PFSK-1 (cell line): ENCODE measurements around the gene BBS7.

ENCODE experiments used
- FOXP2 ChIP-seq: optimal IDR thresholded peaks from 2 replicates; pipeline ENCODE3; 2011; ENCODE audit warnings: borderline replicate concordance, control low read depth, inconsistent platforms; ENCODE audit not compliant: insufficient read depth; ENCODE audit errors: extremely low read length, extremely low read depth
- POLR2AphosphoS5 ChIP-seq: IDR thresholded peaks from 2 replicates; pipeline ENCODE4 v1.6.1; 2012; ENCODE audit warnings: low read depth, mild to moderate bottlenecking, control low read depth, low read length, moderate library complexity
- SIN3A ChIP-seq: IDR thresholded peaks from 2 replicates; pipeline ENCODE4 v1.6.1; 2012; ENCODE audit warnings: mild to moderate bottlenecking, low read length, moderate library complexity, borderline replicate concordance; ENCODE audit not compliant: insufficient read depth
- TAF1 ChIP-seq: IDR thresholded peaks from 2 replicates; pipeline ENCODE4 v1.6.1; 2012; ENCODE audit warnings: low read length, control low read depth, borderline replicate concordance; ENCODE audit not compliant: insufficient read depth
- TF ChIP-seq, protein P1 (sequence below), 2 experiments: IDR thresholded peaks; 2 replicates each; pipeline versions ENCODE4 v1.6.1 to v1.8.0; 2011 to 2012; ENCODE audit warnings: low read depth in 2 of 2, low read length in 2 of 2, control low read depth in 1 of 2, inconsistent platforms in 1 of 2, mild to moderate bottlenecking in 1 of 2, moderate library complexity in 1 of 2; ENCODE audit not compliant: insufficient read depth in 1 of 2

BBS7 gene

GRCh38 chr4:121791481-121791880, 78.8 kb downstream of the BBS7 start:
- TF ChIP-seq FOXP2 (no peak), POLR2AphosphoS5 (no peak), SIN3A (no peak), TAF1 (no peak)
- TF ChIP-seq, protein P1, sequence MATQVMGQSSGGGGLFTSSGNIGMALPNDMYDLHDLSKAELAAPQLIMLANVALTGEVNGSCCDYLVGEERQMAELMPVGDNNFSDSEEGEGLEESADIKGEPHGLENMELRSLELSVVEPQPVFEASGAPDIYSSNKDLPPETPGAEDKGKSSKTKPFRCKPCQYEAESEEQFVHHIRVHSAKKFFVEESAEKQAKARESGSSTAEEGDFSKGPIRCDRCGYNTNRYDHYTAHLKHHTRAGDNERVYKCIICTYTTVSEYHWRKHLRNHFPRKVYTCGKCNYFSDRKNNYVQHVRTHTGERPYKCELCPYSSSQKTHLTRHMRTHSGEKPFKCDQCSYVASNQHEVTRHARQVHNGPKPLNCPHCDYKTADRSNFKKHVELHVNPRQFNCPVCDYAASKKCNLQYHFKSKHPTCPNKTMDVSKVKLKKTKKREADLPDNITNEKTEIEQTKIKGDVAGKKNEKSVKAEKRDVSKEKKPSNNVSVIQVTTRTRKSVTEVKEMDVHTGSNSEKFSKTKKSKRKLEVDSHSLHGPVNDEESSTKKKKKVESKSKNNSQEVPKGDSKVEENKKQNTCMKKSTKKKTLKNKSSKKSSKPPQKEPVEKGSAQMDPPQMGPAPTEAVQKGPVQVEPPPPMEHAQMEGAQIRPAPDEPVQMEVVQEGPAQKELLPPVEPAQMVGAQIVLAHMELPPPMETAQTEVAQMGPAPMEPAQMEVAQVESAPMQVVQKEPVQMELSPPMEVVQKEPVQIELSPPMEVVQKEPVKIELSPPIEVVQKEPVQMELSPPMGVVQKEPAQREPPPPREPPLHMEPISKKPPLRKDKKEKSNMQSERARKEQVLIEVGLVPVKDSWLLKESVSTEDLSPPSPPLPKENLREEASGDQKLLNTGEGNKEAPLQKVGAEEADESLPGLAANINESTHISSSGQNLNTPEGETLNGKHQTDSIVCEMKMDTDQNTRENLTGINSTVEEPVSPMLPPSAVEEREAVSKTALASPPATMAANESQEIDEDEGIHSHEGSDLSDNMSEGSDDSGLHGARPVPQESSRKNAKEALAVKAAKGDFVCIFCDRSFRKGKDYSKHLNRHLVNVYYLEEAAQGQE (IDR thresholded peaks at IDR 0.05; ENCODE audit: insufficient read depth in 1 of 2, low read depth in 2 of 2, low read length in 2 of 2) = no peak

DNA sequence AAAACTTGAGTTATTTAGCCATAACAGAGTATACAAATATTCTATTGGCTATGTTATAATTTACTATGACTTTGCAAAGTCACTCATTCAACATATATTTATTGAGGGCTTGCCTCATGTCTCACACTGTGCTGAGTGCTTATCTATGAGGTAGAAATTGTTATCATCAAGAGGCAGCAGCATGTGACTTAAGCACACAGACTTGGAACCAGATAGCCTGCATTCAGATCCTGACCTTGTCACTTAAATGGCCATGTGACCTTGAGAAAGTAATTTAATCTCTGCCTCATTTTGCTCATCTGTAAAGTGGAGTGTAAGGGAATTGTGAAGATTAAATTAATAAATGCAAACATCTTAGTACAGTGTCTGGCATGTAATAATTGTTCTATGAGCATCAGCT, 79.3 kb downstream of the BBS7 start:
- TF ChIP-seq POLR2AphosphoS5 (no peak), TAF1 (no peak), SIN3A (no peak), FOXP2 (no peak)
- TF ChIP-seq, protein P1 (IDR thresholded peaks at IDR 0.05; ENCODE audit: insufficient read depth in 1 of 2, low read depth in 2 of 2, low read length in 2 of 2) = no peak

GRCh38 chr4:121789960-121790829, 80.1 kb downstream of the BBS7 start:
- no peak for TF ChIP-seq SIN3A
- no peak for TF ChIP-seq TAF1

GRCh38 chr4:121789455-121789854, 80.8 kb downstream of the BBS7 start:
- TF ChIP-seq TAF1 (no peak), FOXP2 (no peak), SIN3A (no peak), POLR2AphosphoS5 (no peak)
- TF ChIP-seq, protein P1 (IDR thresholded peaks at IDR 0.05; ENCODE audit: insufficient read depth in 1 of 2, low read depth in 2 of 2, low read length in 2 of 2) = no peak

- TF ChIP-seq SIN3A (no peak), TAF1 (no peak), FOXP2 (no peak), POLR2AphosphoS5 (no peak)
- TF ChIP-seq, protein P1 (IDR thresholded peaks at IDR 0.05; ENCODE audit: insufficient read depth in 1 of 2, low read depth in 2 of 2, low read length in 2 of 2) = no peak
Measured at GRCh38 chr4:121788896-121789295, 81.4 kb downstream of the BBS7 start.
